GM19193 (cell line): ENCODE data around the gene NCOR1.

ENCODE experiments used
- POLR2A ChIP-seq: IDR thresholded peaks from 4 replicates; pipeline ENCODE4 v1.6.1; 2011; ENCODE audit not compliant: insufficient read depth, insufficient read length; ENCODE audit errors: extremely low read depth

NCOR1 gene

DNA sequence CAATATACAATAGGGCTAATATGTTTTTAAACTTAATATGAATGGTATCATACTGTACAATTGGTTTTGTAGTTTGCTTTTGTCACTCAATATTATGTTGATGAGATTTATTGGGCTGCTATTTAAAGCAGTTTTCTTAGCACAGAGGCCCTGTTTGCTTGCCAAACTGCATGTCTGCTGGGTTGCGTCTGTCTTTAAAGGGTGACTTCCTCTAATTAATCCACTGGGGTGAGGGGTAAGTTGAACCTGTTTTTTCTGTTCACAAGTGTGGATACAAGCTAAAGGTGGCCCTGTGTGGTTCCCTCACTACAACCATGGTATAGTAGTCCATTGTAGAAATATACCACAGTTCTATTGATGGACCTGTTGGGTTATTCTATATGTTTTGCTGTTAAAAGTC, 196.0 kb downstream of the NCOR1 start:
- no peak for TF ChIP-seq POLR2A

DNA sequence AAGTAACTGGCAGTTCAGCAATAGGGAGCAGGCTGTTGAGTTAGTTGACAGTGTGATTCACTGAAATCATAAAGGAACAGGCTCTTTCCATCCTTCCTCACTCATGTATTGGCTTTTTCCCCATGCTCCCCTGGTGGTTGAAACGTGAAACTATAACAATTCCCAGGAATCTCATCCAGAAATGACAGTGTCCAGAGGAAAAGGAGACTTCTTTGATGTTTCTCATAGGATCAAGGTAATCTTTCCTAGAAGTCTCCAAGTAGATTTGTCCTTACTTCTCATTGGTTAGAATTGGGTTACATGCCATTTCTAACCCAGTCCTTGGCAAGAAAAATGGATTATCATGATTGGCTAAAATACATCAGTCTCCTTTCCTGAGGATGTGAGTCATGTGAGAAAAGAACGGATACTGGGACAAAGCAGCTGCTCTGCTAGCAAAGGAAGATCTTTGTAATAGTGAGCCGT, 201.4 kb downstream of the NCOR1 start:
- TF ChIP-seq POLR2A: no peak

DNA sequence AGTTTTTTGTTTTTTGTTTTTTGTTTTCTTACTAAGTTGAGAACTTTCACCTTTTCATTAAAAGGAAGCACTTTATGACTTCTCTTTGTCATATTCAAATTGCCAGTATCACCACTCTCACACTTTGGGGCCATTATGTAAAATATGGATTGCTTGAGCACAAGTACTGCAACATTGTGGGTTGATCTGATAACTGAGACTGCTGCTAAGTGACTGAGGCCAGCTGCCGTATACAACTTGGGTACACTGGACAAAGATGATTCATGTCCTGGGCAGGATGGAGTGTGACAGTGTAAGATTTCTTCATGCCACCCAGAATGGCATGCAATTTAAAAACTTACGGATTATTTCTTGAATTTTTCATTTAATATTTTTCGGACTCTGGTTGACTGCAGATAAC, 207.9 kb downstream of the NCOR1 start:
- TF ChIP-seq POLR2A: no peak

GRCh38 chr17:16005636-16006035, 209.7 kb downstream of the NCOR1 start:
- TF ChIP-seq POLR2A: no peak

DNA sequence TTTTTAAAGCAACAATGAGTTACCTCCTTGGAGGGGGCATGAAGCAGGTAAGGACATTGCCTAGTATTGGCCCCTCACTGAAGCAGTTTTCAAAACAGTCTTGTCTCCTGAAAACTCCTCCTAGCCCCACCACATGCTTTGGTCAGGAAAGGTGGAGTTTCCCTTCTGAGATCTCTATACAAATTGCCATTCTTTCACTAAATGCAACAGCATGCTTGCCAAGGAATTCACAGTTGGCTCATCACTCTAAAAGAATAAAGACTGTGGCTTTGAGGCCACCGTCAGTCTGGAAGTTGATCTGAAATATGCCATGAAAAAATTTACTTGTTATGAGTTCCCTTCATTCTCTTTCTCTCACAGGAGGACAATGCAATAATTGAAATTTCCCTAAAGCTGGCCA, 211.5 kb downstream of the NCOR1 start:
- TF ChIP-seq POLR2A: no peak

- no peak for TF ChIP-seq POLR2A
Measured at GRCh38 chr17:16002708-16003260, 212.6 kb downstream of the NCOR1 start.

DNA sequence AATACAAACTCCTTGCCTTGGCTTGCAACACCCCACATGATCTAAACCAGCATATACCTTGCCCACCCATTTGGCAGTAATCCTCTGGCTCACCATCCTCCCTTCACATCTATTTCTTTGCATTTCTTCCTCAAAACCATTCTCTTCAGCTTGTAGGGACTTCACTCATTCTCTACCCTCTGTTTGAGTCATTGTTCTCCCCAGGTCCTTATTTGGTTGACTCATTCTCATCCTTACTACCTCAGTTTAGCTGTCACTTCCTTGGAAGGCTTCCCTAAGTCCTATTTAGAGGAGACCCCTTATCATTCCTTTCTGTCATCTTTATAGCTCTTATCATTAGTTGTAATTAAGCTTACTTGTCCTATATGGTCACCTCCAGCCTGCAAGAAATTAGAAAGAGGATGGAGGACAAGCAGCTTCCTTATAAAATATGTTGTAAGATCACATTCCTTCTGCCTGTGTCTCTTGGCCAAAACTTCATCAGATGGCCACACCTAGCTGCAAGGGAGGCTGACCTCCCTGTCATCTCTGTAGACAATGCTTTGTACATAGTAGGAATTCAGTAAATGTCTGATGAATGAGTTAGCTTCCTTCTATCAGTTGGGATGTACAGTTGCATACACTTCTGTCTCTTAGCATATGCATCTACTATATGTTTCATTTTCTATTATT, 214.0 kb downstream of the NCOR1 start:
- no peak for TF ChIP-seq POLR2A

DNA sequence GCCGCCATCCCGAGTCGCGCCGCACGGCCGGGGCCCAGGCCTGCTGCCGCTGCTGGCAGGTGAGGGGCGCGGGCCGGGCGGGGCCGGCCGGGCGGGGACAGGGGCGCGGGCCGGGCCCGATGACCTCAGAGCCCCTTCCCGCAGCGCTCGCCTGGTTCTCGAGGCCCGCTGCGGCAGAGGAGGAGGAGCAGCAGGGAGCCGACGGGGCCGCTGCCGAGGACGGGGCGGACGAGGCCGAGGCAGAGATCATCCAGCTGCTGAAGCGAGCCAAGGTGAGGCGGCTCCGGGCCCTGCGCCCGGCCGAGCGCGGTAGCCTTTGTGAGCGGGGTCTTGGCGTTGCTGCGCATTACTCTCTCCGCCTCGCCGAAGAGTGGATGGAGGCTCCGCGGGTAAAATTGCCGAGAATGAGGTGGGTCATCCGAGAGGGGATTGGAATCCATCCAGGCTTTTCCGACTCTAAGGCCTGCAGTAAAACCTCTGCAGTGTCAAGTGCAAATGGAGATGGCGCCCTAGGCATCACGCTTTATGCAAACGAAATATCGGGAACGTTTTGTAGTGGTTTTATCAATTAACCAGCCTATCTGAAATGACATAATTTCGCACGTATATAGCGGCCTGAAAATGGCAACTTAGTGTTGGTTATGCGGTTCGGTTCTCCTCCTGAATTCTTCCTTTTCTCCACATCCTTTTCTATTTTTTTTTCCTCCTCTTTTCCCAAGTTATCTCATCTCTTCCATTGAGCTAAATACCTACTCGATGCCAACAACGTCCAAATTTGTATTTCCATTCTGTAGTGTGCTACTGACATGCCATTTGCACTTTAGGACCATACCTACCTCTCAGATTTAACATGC, 215.1 kb downstream of the NCOR1 start:
- TF ChIP-seq POLR2A: no peak

- peak; percentile 95 for TF ChIP-seq POLR2A
Measured at GRCh38 chr17:15999141-15999973, 216.0 kb downstream of the NCOR1 start, which contains the start of the genes TTC19 and ZSWIM7. Gene TTC19 (plus strand): TSS chr17:15999824. CDS start chr17:15999849, 25 bp downstream. Gene ZSWIM7 (minus strand): TSS chr17:15999704. CDS start chr17:15999594, 110 bp downstream.

- TF ChIP-seq POLR2A: no peak
Measured at GRCh38 chr17:15998031-15998562, 217.2 kb downstream of the NCOR1 start.

DNA sequence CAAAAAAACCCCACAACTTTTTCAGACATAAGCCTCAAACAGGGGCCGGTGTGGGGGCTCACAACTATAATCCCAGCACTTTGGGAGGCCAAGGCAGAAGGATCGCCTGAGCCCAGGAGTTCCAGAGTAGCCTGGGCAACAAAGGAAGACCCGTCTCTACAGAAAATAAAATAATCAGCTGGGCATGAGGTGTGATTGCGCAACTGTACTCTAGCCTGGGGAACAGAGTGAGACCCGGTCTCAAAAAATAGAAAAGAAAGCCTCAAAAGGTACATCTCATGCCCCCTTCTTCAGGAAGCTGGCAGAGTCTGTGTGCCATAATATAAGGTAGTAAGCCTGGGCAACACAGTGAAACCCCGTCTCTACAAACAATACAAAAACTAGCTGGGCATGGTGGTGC, 219.0 kb downstream of the NCOR1 start:
- TF ChIP-seq POLR2A: no peak

- TF ChIP-seq POLR2A: no peak
Measured at GRCh38 chr17:15981646-15982580, 233.4 kb downstream of the NCOR1 start.

- TF ChIP-seq POLR2A: no peak
Measured at GRCh38 chr17:15981208-15981607, 234.1 kb downstream of the NCOR1 start.
